ENCODE results near the gene MAGI1. TPM values are rescaled to one million over a fixed set of nuclear protein-coding genes. Genes with fewer than 3 reads are reported as not detected.

The MAGI1 gene
- total and polyA plus RNA-seq, 2 donors (not counting 1 experiment from before 2014, with no cell fraction given), result 0.10 to 0.22 TPM

GRCh38 chr3:65507437-65507836, 531.3 kb downstream of the MAGI1 start:
- Histone ChIP-seq H3K79me2 (ENCODE audit: control insufficient read depth, insufficient read depth, low read length) (no peaks in the 10 kb centered on the region), H2AFZ (ENCODE audit: insufficient read depth, low read depth, low read length, poor library complexity, severe bottlenecking) (no peak overlapping the region), H3K9me3 (ENCODE audit: control extremely low read depth in 1 of 3, control insufficient read depth in 2 of 3, insufficient read depth in 1 of 3, low read length in 2 of 3) (peaks cover 0 to 6% (median 1%) of the 10 kb centered on the region in 3 donors)

GRCh38 chr3:65503776-65504175, 534.9 kb downstream of the MAGI1 start:
- no peaks in the 10 kb centered on the region for H3K27me3 Mint-ChIP-seq
- CTCF ChIA-PET, result no interaction called here
- H3K4me1 Mint-ChIP-seq, result no peaks in the 10 kb centered on the region
- H3K9me3 Mint-ChIP-seq (ENCODE audit: insufficient read depth), result peaks cover 4% of the 10 kb centered on the region
- Histone ChIP-seq H3K9me3 (ENCODE audit: control extremely low read depth in 1 of 3, control insufficient read depth in 2 of 3, insufficient read depth in 1 of 3, low read length in 2 of 3) (peaks cover 0 to 7% (median 1%) of the 10 kb centered on the region in 3 donors), H3K36me3 (replicated peaks in 1 of 2; ENCODE audit: control extremely low read depth in 1 of 2, control insufficient read depth in 1 of 2, extremely low read depth in 1 of 2, insufficient read depth in 2 of 2, low read length in 1 of 2) (no peaks in the 10 kb centered on the region), H3K4me3 (ENCODE audit: control extremely low read depth in 1 of 5, extremely low read depth in 1 of 5, insufficient read depth in 1 of 5, low read depth in 2 of 5, low read length in 4 of 5) (no peak overlapping the region), H3K27ac (ENCODE audit: low read length in 2 of 2) (no peak overlapping the region), H3K79me2 (ENCODE audit: control insufficient read depth, insufficient read depth, low read length) (no peaks in the 10 kb centered on the region), H3K4me2 (replicated peaks; ENCODE audit: low read depth, low read length, poor library complexity, severe bottlenecking) (no peak overlapping the region), H3K27me3 (replicated peaks in 1 of 4; ENCODE audit: control extremely low read depth in 1 of 4, control insufficient read depth in 3 of 4, insufficient read depth in 4 of 4, low read length in 3 of 4) (no peaks in the 10 kb centered on the region), H2AFZ (ENCODE audit: insufficient read depth, low read depth, low read length, poor library complexity, severe bottlenecking) (no peak overlapping the region), H4K20me1 (ENCODE audit: control insufficient read depth, insufficient read depth, low read length, poor library complexity, severe bottlenecking) (no peaks in the 10 kb centered on the region), H3K9ac (ENCODE audit: low read length) (no peak overlapping the region), H3K4me1 (ENCODE audit: control insufficient read depth in 2 of 2, insufficient read depth in 2 of 2, low read length in 2 of 2) (no peaks in the 10 kb centered on the region)
- no peak overlapping the region for H3K27ac Mint-ChIP-seq
- intact Hi-C loops (cut with micrococcal nuclease), result no loop called here
- POLR2A ChIA-PET, result no interaction called here
- ATAC-seq (ENCODE audit: low read depth) (no peak), DNase-seq (no peak)
- TF ChIP-seq CTCF (IDR thresholded peaks at IDR 0.05) (no peak), EZH2 (IDR thresholded peaks at IDR 0.05; ENCODE audit: borderline replicate concordance, insufficient read depth, low read depth, low read length, poor library complexity, severe bottlenecking) (no peak)
- no peak overlapping the region for H3K4me3 Mint-ChIP-seq
- no CpG with 5 or more reads among the region's 1 CpG for WGBS (ENCODE audit: insufficient coverage)

More at GRCh38 chr3:65507437-65507836, 531.3 kb downstream of the MAGI1 start:
- ATAC-seq (ENCODE audit: low read depth), result no peak
- Histone ChIP-seq H3K27ac (ENCODE audit: low read length in 2 of 2) (no peak overlapping the region), H3K4me2 (replicated peaks; ENCODE audit: low read depth, low read length, poor library complexity, severe bottlenecking) (no peak overlapping the region), H3K4me3 (ENCODE audit: control extremely low read depth in 1 of 5, extremely low read depth in 1 of 5, insufficient read depth in 1 of 5, low read depth in 2 of 5, low read length in 4 of 5) (no peak overlapping the region), H3K27me3 (replicated peaks in 1 of 4; ENCODE audit: control extremely low read depth in 1 of 4, control insufficient read depth in 3 of 4, insufficient read depth in 4 of 4, low read length in 3 of 4) (no peaks in the 10 kb centered on the region), H3K36me3 (replicated peaks in 1 of 2; ENCODE audit: control extremely low read depth in 1 of 2, control insufficient read depth in 1 of 2, extremely low read depth in 1 of 2, insufficient read depth in 2 of 2, low read length in 1 of 2) (no peaks in the 10 kb centered on the region), H4K20me1 (ENCODE audit: control insufficient read depth, insufficient read depth, low read length, poor library complexity, severe bottlenecking) (no peaks in the 10 kb centered on the region), H3K4me1 (ENCODE audit: control insufficient read depth in 2 of 2, insufficient read depth in 2 of 2, low read length in 2 of 2) (no peaks in the 10 kb centered on the region), H3K9ac (ENCODE audit: low read length) (no peak overlapping the region)
- H3K9me3 Mint-ChIP-seq (ENCODE audit: insufficient read depth), result peaks cover 2% of the 10 kb centered on the region
- ChIA-PET CTCF (no interaction called here), POLR2A (no interaction called here)
- 70% methylated on average over 2 of the region's 3 CpGs for WGBS (ENCODE audit: insufficient coverage)
- no peak for TF ChIP-seq CTCF (IDR thresholded peaks at IDR 0.05)
- TF ChIP-seq EZH2 (IDR thresholded peaks at IDR 0.05; ENCODE audit: borderline replicate concordance, insufficient read depth, low read depth, low read length, poor library complexity, severe bottlenecking), result no peak
- no peaks in the 10 kb centered on the region for H3K27me3 Mint-ChIP-seq
- H3K4me3 Mint-ChIP-seq, result no peak overlapping the region
- no peak overlapping the region for H3K27ac Mint-ChIP-seq
- DNase-seq, result no peak
- intact Hi-C loops (cut with micrococcal nuclease), result no loop called here
- no peaks in the 10 kb centered on the region for H3K4me1 Mint-ChIP-seq
